Mammary epithelial cell (primary cell): ENCODE measurements around the gene TRIM24.

Source experiments
- EZH2 ChIP-seq: IDR thresholded peaks from 2 replicates; pipeline ENCODE4 v1.6.1; 2012; ENCODE audit warnings: low read length, inconsistent platforms, borderline replicate concordance
- TF ChIP-seq, protein P1 (sequence below), 2 donors: IDR thresholded peaks in 1 of 2; conservative IDR thresholded peaks in 1 of 2; 2 replicates each; pipeline ENCODE4 v1.5.1; 2011 to 2012; ENCODE audit warnings: inconsistent platforms in 2 of 2, low read length in 2 of 2, mild to moderate bottlenecking in 2 of 2, control low read depth in 1 of 2, low read depth in 1 of 2; ENCODE audit not compliant: insufficient read depth in 1 of 2; ENCODE audit errors: extremely low read depth in 1 of 2

DNA sequence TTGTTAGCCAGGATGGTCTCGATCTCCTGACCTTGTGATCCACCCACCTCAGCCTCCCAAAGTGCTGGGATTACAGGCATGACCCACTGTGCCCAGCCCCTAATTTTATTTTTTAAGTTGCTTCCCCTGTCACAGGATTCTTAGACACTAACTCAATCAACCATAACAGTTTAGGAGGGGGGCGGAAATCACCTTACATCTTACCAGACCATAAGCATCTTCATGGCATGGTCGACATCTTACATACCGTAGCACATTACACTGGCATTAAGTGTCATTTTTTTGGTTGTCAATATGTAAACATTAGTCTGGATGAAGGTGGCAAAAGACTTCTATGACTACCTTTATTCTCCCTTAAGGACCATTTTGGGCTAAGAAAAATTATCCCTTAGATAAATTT is 95.6 kb downstream of the TRIM24 start:
- TF ChIP-seq, protein P1, sequence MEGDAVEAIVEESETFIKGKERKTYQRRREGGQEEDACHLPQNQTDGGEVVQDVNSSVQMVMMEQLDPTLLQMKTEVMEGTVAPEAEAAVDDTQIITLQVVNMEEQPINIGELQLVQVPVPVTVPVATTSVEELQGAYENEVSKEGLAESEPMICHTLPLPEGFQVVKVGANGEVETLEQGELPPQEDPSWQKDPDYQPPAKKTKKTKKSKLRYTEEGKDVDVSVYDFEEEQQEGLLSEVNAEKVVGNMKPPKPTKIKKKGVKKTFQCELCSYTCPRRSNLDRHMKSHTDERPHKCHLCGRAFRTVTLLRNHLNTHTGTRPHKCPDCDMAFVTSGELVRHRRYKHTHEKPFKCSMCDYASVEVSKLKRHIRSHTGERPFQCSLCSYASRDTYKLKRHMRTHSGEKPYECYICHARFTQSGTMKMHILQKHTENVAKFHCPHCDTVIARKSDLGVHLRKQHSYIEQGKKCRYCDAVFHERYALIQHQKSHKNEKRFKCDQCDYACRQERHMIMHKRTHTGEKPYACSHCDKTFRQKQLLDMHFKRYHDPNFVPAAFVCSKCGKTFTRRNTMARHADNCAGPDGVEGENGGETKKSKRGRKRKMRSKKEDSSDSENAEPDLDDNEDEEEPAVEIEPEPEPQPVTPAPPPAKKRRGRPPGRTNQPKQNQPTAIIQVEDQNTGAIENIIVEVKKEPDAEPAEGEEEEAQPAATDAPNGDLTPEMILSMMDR (conservative IDR thresholded peaks at IDR 0.05 in 1 of 2, IDR thresholded peaks at IDR 0.05 in 1 of 2; ENCODE audit: extremely low read depth in 1 of 2, insufficient read depth in 1 of 2, low read depth in 1 of 2, low read length in 2 of 2), result no peak
- TF ChIP-seq EZH2, result no peak
